GM12873 (cell line): Measurements from ENCODE around the gene CD74.

Experiments used
- TF ChIP-seq, protein P1 (sequence below): IDR thresholded peaks from 2 replicates; pipeline ENCODE4 v1.5.1; 2012; ENCODE audit warnings: low read depth, mild to moderate bottlenecking, moderate library complexity, low read length, control low read depth; ENCODE audit not compliant: insufficient read depth; ENCODE audit errors: missing control alignments

The CD74 gene

GRCh38 chr5:150356575-150357294, 56.0 kb downstream of the CD74 start:
- TF ChIP-seq, protein P1, sequence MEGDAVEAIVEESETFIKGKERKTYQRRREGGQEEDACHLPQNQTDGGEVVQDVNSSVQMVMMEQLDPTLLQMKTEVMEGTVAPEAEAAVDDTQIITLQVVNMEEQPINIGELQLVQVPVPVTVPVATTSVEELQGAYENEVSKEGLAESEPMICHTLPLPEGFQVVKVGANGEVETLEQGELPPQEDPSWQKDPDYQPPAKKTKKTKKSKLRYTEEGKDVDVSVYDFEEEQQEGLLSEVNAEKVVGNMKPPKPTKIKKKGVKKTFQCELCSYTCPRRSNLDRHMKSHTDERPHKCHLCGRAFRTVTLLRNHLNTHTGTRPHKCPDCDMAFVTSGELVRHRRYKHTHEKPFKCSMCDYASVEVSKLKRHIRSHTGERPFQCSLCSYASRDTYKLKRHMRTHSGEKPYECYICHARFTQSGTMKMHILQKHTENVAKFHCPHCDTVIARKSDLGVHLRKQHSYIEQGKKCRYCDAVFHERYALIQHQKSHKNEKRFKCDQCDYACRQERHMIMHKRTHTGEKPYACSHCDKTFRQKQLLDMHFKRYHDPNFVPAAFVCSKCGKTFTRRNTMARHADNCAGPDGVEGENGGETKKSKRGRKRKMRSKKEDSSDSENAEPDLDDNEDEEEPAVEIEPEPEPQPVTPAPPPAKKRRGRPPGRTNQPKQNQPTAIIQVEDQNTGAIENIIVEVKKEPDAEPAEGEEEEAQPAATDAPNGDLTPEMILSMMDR = no peak

DNA sequence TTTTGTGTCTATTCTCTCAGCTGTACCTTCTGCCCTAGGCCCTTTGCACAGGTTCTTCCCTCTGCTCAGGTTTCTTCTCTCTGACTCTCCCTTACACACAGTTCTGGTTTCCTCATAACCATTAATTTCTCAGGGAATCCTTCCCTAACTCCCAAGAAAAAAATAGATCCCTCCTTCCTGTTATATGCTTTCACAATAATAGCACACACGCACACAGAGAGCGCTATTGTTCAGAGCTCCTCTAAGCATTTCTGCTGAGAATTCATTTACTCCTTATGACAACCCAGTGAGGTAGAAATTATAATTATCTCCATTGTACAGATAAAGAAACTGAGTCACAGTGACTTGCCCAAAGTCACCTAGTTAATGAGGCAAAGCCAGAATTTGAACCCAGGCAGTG, 56.9 kb downstream of the CD74 start:
- TF ChIP-seq, protein P1 = no peak

DNA sequence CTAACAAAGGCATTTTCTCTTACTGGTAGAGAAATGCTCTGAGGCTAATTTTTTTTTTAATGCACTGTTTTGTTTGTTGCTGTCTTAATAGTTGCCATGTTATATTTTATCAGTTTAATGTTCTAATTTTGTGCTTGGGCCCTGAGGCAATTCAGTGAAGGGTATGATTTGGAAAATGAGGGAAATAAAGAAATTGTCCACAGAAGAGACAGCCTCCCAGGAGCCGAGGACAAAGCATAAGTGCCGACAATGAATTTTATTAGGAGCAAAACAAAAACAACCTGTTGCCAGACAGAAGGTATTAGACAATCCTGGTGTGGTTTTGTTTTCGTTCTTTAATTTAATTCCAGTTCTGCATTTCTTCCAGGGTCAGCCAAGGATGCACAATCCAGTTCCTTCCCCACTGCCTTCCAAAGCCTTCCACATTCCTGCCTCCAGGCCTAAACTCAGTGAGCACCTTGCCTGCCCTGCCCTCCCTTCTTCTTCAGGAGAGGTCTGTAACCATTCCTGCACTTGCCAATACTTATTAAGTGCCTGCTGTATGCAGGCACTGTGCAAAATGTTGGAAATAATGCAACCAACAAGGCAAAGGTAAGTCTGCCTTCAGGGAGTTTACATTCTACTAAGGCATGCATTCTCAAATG, 59.6 kb downstream of the CD74 start:
- TF ChIP-seq, protein P1 = no peak

GRCh38 chr5:150352244-150353031, 60.3 kb downstream of the CD74 start:
- TF ChIP-seq, protein P1 = no peak
